IMR-90 (cell line): ENCODE measurements around the gene RTL1. TPM values are rescaled to one million over a fixed set of nuclear protein-coding genes. Genes with fewer than 3 reads are reported as not detected.

ENCODE experiments used
- ATAC-seq: fragments of 200-7000 bp; cut with Tn5 transposase; 2 replicates; pipeline ENCODE4 v1.9.1; 2020; ENCODE audit warnings: low read depth, mild to moderate bottlenecking, moderate library complexity
- BruUV-seq: library from RNA; stranded (reverse); fragments of 400-500 nt; replicated peaks from 2 replicates; lab custom pipeline; 2021; lab: Mats Ljungman, UMichigan
- CTCF ChIA-PET: fragments of 300-600 bp; formaldehyde crosslinking; extraction: SDS; loops from one replicate; lab custom pipeline; 2021; ENCODE audit warnings: antibody characterized with exemption; lab: Yijun Ruan, JAX
- POLR2A ChIA-PET: fragments of 300-600 bp; sonication (Branson Sonifier 250); formaldehyde crosslinking; loops from one replicate; lab custom pipeline; 2022; ENCODE audit warnings: antibody characterized with exemption; ENCODE audit not compliant: unreplicated experiment; lab: Charles Lee
- DNase-seq: peaks from one replicate; pipeline ENCODE4 v3.0.0; 2013
- H2AFZ ChIP-seq: replicated peaks from 2 replicates; pipeline ENCODE3; 2013; ENCODE audit warnings: low read length, mild to moderate bottlenecking; ENCODE audit not compliant: poor library complexity
- H2AK5ac ChIP-seq: 2 replicates; pipeline ENCODE4 v1.6.1; 2013; ENCODE audit warnings: low read depth, low read length, inconsistent platforms
- H2AK9ac ChIP-seq: replicated peaks from 2 replicates; pipeline ENCODE3; 2013; ENCODE audit warnings: mild to moderate bottlenecking, low read depth, low read length, moderate library complexity; ENCODE audit not compliant: poor library complexity
- H2BK120ac ChIP-seq: 2 replicates; pipeline ENCODE4 v1.6.1; 2013; ENCODE audit warnings: low read depth, low read length, inconsistent platforms
- H2BK15ac ChIP-seq: 3 replicates; pipeline ENCODE4 v1.6.1; 2013; ENCODE audit warnings: low read depth, low read length, inconsistent platforms
- H2BK20ac ChIP-seq: 2 replicates; pipeline ENCODE4 v1.6.1; 2013; ENCODE audit warnings: low read depth, mild to moderate bottlenecking, inconsistent platforms, low read length, moderate library complexity
- H2BK5ac ChIP-seq: 2 replicates; pipeline ENCODE4 v1.6.1; 2013; ENCODE audit warnings: mild to moderate bottlenecking, low read depth, low read length, inconsistent platforms; ENCODE audit not compliant: poor library complexity, severe bottlenecking
- H3K14ac ChIP-seq: replicated peaks from 2 replicates; pipeline ENCODE4 v1.6.1; 2013; ENCODE audit warnings: low read depth, low read length, inconsistent platforms
- H3K18ac ChIP-seq: 2 replicates; pipeline ENCODE4 v1.6.1; 2013; ENCODE audit warnings: low read depth, low read length, control low read depth
- H3K23ac ChIP-seq: 2 replicates; pipeline ENCODE4 v1.6.1; 2013; ENCODE audit warnings: low read depth, low read length, inconsistent platforms
- H3K27ac ChIP-seq: 2 replicates; pipeline ENCODE4 v1.5.1; 2013; ENCODE audit warnings: mild to moderate bottlenecking, control low read depth, low read length; ENCODE audit not compliant: insufficient read depth
- H3K27me3 ChIP-seq: 2 replicates; pipeline ENCODE4 v1.6.1; 2013; ENCODE audit warnings: low read length; ENCODE audit not compliant: control insufficient read depth, insufficient read depth
- H3K36me3 ChIP-seq: 2 replicates; pipeline ENCODE4 v1.6.1; 2013; ENCODE audit warnings: low read length, mixed read lengths; ENCODE audit not compliant: control insufficient read depth, insufficient read depth
- H3K4ac ChIP-seq: 2 replicates; pipeline ENCODE4 v1.6.1; 2013; ENCODE audit warnings: low read depth, low read length, inconsistent platforms
- H3K4me1 ChIP-seq: 2 replicates; pipeline ENCODE4 v1.6.1; 2013; ENCODE audit warnings: low read length, mixed read lengths; ENCODE audit not compliant: control insufficient read depth, insufficient read depth
- H3K4me2 ChIP-seq: 2 replicates; pipeline ENCODE4 v1.6.1; 2013; ENCODE audit warnings: low read depth, mild to moderate bottlenecking, control low read depth, low read length, moderate library complexity
- H3K4me3 ChIP-seq: 2 replicates; pipeline ENCODE4 v1.5.1; 2013; ENCODE audit warnings: low read depth, mild to moderate bottlenecking, control low read depth, low read length, moderate library complexity; ENCODE audit not compliant: insufficient read depth
- H3K56ac ChIP-seq: 2 replicates; pipeline ENCODE4 v1.6.1; 2013; ENCODE audit warnings: low read length, inconsistent platforms; ENCODE audit not compliant: insufficient read depth; ENCODE audit errors: extremely low read depth
- H3K79me1 ChIP-seq, 2 experiments: 2 replicates each; pipeline ENCODE4 v1.6.1; 2013; ENCODE audit warnings: low read length in 2 of 2, inconsistent platforms in 1 of 2, low read depth in 1 of 2
- H3K9ac ChIP-seq: 2 replicates; pipeline ENCODE4 v1.6.1; 2013; ENCODE audit warnings: low read depth, low read length, control low read depth
- H3K9me1 ChIP-seq: 2 replicates; pipeline ENCODE4 v1.6.1; 2013; ENCODE audit warnings: low read length, inconsistent platforms; ENCODE audit not compliant: insufficient read depth
- H3K9me3 ChIP-seq: 2 replicates; pipeline ENCODE4 v1.6.1; 2013; ENCODE audit warnings: low read length; ENCODE audit not compliant: control insufficient read depth, insufficient read depth
- H4K20me1 ChIP-seq: 2 replicates; pipeline ENCODE4 v1.6.1; 2013; ENCODE audit warnings: low read length, inconsistent platforms; ENCODE audit not compliant: insufficient read depth
- H4K5ac ChIP-seq: 2 replicates; pipeline ENCODE4 v1.6.1; 2013; ENCODE audit warnings: mild to moderate bottlenecking, low read depth, low read length, control low read depth
- H4K8ac ChIP-seq, 2 experiments: 2 replicates each; pipeline ENCODE4 v1.6.1; 2013; ENCODE audit warnings: low read depth in 2 of 2, low read length in 2 of 2, control low read depth in 1 of 2, inconsistent platforms in 1 of 2
- H4K91ac ChIP-seq: 2 replicates; pipeline ENCODE4 v1.6.1; 2013; ENCODE audit warnings: low read depth, low read length, inconsistent platforms; ENCODE audit not compliant: insufficient read depth
- BHLHE40 ChIP-seq: fragments of 150-350 bp; IDR thresholded peaks from 2 replicates; pipeline ENCODE4 v1.6.1; 2016; ENCODE audit warnings: mild to moderate bottlenecking, low read depth, low read length
- CEBPB ChIP-seq: IDR thresholded peaks from 2 replicates; pipeline ENCODE4 v1.6.1; 2012; ENCODE audit warnings: low read depth, low read length, improper control_type of control experiment
- CHD1 ChIP-seq: IDR thresholded peaks from 2 replicates; pipeline ENCODE4 v1.6.1; 2012; ENCODE audit warnings: low read depth, low read length, improper control_type of control experiment
- FOS ChIP-seq: fragments of 150-350 bp; IDR thresholded peaks from 2 replicates; pipeline ENCODE4 v1.6.1; 2016; ENCODE audit warnings: low read depth, low read length
- MAFK ChIP-seq: IDR thresholded peaks from 2 replicates; pipeline ENCODE4 v1.6.1; 2012; ENCODE audit warnings: low read depth, low read length, improper control_type of control experiment
- MAZ ChIP-seq: IDR thresholded peaks from 2 replicates; pipeline ENCODE4 v1.6.1; 2012; ENCODE audit warnings: low read depth, mild to moderate bottlenecking, low read length, improper control_type of control experiment, moderate library complexity, borderline replicate concordance
- MXI1 ChIP-seq: IDR thresholded peaks from 2 replicates; pipeline ENCODE4 v1.6.1; 2012; ENCODE audit warnings: low read depth, mild to moderate bottlenecking, low read length, moderate library complexity, borderline replicate concordance
- RAD21 ChIP-seq: IDR thresholded peaks from 2 replicates; pipeline ENCODE4 v1.6.1; 2012; ENCODE audit warnings: low read length, improper control_type of control experiment
- RCOR1 ChIP-seq: IDR thresholded peaks from 2 replicates; pipeline ENCODE4 v1.6.1; 2012; ENCODE audit warnings: mild to moderate bottlenecking, low read length, improper control_type of control experiment; ENCODE audit not compliant: insufficient replicate concordance
- RFX5 ChIP-seq: IDR thresholded peaks from 2 replicates; pipeline ENCODE4 v1.8.0; 2012; ENCODE audit warnings: low read depth, mild to moderate bottlenecking, low read length, moderate library complexity
- SMC3 ChIP-seq: fragments of 150-350 bp; IDR thresholded peaks from 2 replicates; pipeline ENCODE4 v1.6.1; 2016; ENCODE audit warnings: low read depth, mild to moderate bottlenecking, antibody characterized with exemption, low read length, moderate library complexity
- WGBS, 2 experiments: methylation state at CpG; one replicate each; pipeline versions ENCODE4 v1.1.5 to v1.1.7; 2013; ENCODE audit warnings: missing lambda C conversion rate in 2 of 2; ENCODE audit not compliant: insufficient read length in 1 of 2; ENCODE audit errors: extremely low coverage in 2 of 2; 5-methylcytosine and 5-hydroxymethylcytosine counted together
- dilution Hi-C: fragments of 300-500 bp; cut with HindIII; formaldehyde crosslinking; loops from one replicate; pipeline ENCODE4 v1.14.3; 2018; ENCODE audit warnings: low sequenced_read_pairs; ENCODE audit not compliant: unreplicated experiment
- in situ Hi-C: fragments of 300-500 bp; cut with MboI; formaldehyde crosslinking; loops from 3 replicates; pipeline ENCODE4 v1.14.3; 2019; ENCODE audit warnings: low sequenced_read_pairs, inconsistent platforms, mixed read lengths
- intact Hi-C: fragments of 100-400 bp; cut with micrococcal nuclease; formaldehyde crosslinking; loops from 2 replicates; pipeline ENCODE4 v1.10.0; 2022
- polyA plus RNA-seq, 3 experiments: library from polyadenylated mRNA; depleted of rRNA; stranded (reverse); fragments of >200 nt; gene quantifications; 2 replicates each; pipeline ENCODE4 v1.2.3, GENCODE V29; 2012; ENCODE audit warnings: low replicate concordance in 1 of 3
- total RNA-seq: library from RNA; depleted of rRNA; stranded (reverse); fragments of >200 nt; gene quantifications from 2 replicates; pipeline ENCODE4 v1.2.3, GENCODE V29; 2012
- TF ChIP-seq, protein P1 (sequence below): fragments of 150-350 bp; IDR thresholded peaks from 2 replicates; pipeline ENCODE4 v1.6.1; 2016; ENCODE audit warnings: low read depth, mild to moderate bottlenecking, low read length, moderate library complexity, borderline replicate concordance
- TF ChIP-seq, protein P2 (sequence below): fragments of 150-350 bp; IDR thresholded peaks from 2 replicates; pipeline ENCODE4 v1.6.1; 2017; ENCODE audit warnings: mild to moderate bottlenecking, antibody characterized with exemption, low read length, low read depth
- TF ChIP-seq, protein P3 (sequence below): conservative IDR thresholded peaks from 2 replicates; pipeline ENCODE4 v1.5.1; 2012; ENCODE audit warnings: mild to moderate bottlenecking, low read depth, low read length, improper control_type of control experiment

RTL1 gene
- total and polyA plus RNA-seq, 2 of the 4 experiments (the other 2 are of a cell fraction), result not detected

DNA sequence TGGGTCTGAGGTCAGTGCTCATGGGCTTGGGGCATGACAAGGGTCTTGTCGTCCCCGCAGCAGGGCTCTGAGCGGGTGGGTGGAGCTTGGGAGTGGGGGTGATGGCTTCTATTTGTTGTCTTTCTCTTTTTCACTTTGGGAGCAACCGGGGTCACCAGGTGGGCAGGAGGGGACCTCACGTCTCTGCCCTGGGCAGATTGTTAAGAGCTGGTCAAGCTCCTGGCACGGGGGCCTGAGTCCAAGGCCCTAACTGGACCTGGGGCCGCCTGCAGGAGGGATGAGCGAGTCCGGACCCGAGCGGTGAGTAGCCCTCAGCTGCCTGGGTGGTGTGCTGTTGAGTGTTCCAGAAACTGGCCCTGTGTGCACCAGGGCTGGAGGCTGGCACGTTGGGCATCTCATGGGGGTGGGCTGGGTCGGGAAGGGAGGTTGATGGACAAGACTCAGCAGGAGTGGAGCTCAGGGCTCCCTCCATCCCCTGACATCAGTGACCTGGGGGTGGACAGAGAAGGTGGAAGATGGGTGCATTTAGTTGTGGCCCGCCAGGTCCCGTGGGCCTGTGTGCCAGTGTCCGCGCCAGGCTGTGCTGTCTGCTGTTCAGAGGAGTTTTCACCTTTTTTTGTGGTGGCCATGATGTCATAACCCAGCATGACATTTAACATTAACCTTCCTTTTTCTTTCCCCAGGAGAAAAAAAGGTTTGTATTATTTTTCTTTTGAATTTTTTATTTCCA is 27.5 kb downstream of the RTL1 start:
- H4K8ac ChIP-seq, result no peak overlapping the region
- H3K36me3 ChIP-seq, result peaks cover 55% of the 10 kb centered on the region
- ATAC-seq (no peak), DNase-seq (no peak)
- dilution Hi-C loops, result no loop called here
- peaks cover 99% of the 10 kb centered on the region for H4K20me1 ChIP-seq
- H3K14ac ChIP-seq, result no peak overlapping the region
- in situ Hi-C loops, result no loop called here
- H2BK5ac ChIP-seq, result no peak overlapping the region
- H3K4me1 ChIP-seq, result no peaks in the 10 kb centered on the region
- H3K79me1 ChIP-seq, result peaks cover 17 to 62% of the 10 kb centered on the region in 2 experiments; a peak in 3 of 4 replicates
- H2BK120ac ChIP-seq, result no peak overlapping the region
- no peak overlapping the region for H3K4me3 ChIP-seq
- H3K27me3 ChIP-seq, result no peaks in the 10 kb centered on the region
- no peak overlapping the region for H2AK5ac ChIP-seq
- no peak overlapping the region for H3K23ac ChIP-seq
- no peak overlapping the region for H4K91ac ChIP-seq
- no peak overlapping the region for H3K4me2 ChIP-seq
- no peak overlapping the region for H3K4ac ChIP-seq
- no peak overlapping the region for H3K9ac ChIP-seq
- no peak overlapping the region for H2AFZ ChIP-seq
- no peak overlapping the region for H2AK9ac ChIP-seq
- H2BK15ac ChIP-seq, result no peak overlapping the region
- no peak overlapping the region for H4K5ac ChIP-seq
- H2BK20ac ChIP-seq, result no peak overlapping the region
- no peak overlapping the region for H3K27ac ChIP-seq
- no peak overlapping the region for H3K18ac ChIP-seq
- 80% methylated on average over 2 of the region's 17 CpGs; no CpG with 5 or more reads in 1 of the 2 experiments for WGBS, 2 experiments
- ChIA-PET POLR2A (no interaction called here), CTCF (no interaction called here)
- no peaks in the 10 kb centered on the region for H3K9me3 ChIP-seq
- H3K56ac ChIP-seq, result no peak overlapping the region
- intact Hi-C loops, result no loop called here
- H3K9me1 ChIP-seq, result peaks cover 14% of the 10 kb centered on the region; the same call in 1 of the 2 replicates
- TF ChIP-seq RCOR1 (no peak), MXI1 (no peak), RFX5 (no peak), BHLHE40 (no peak), CEBPB (no peak), SMC3 (no peak), MAFK (no peak), MAZ (no peak), CHD1 (no peak), RAD21 (no peak), FOS (no peak)
- TF ChIP-seq, protein P1, sequence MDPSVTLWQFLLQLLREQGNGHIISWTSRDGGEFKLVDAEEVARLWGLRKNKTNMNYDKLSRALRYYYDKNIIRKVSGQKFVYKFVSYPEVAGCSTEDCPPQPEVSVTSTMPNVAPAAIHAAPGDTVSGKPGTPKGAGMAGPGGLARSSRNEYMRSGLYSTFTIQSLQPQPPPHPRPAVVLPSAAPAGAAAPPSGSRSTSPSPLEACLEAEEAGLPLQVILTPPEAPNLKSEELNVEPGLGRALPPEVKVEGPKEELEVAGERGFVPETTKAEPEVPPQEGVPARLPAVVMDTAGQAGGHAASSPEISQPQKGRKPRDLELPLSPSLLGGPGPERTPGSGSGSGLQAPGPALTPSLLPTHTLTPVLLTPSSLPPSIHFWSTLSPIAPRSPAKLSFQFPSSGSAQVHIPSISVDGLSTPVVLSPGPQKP, result no peak
- TF ChIP-seq, protein P2, sequence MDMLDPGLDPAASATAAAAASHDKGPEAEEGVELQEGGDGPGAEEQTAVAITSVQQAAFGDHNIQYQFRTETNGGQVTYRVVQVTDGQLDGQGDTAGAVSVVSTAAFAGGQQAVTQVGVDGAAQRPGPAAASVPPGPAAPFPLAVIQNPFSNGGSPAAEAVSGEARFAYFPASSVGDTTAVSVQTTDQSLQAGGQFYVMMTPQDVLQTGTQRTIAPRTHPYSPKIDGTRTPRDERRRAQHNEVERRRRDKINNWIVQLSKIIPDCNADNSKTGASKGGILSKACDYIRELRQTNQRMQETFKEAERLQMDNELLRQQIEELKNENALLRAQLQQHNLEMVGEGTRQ, result no peak
- TF ChIP-seq, protein P3, sequence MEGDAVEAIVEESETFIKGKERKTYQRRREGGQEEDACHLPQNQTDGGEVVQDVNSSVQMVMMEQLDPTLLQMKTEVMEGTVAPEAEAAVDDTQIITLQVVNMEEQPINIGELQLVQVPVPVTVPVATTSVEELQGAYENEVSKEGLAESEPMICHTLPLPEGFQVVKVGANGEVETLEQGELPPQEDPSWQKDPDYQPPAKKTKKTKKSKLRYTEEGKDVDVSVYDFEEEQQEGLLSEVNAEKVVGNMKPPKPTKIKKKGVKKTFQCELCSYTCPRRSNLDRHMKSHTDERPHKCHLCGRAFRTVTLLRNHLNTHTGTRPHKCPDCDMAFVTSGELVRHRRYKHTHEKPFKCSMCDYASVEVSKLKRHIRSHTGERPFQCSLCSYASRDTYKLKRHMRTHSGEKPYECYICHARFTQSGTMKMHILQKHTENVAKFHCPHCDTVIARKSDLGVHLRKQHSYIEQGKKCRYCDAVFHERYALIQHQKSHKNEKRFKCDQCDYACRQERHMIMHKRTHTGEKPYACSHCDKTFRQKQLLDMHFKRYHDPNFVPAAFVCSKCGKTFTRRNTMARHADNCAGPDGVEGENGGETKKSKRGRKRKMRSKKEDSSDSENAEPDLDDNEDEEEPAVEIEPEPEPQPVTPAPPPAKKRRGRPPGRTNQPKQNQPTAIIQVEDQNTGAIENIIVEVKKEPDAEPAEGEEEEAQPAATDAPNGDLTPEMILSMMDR, result no peak
- no TSS peak for BruUV-seq
